GM12878 (cell line): ENCODE results near the gene KRTAP15-1. TPM values are rescaled to one million over a fixed set of nuclear protein-coding genes. Genes with fewer than 3 reads are reported as not detected.

Experiments used
- ATAC-seq: fragments of 200-7000 bp; cut with Tn5 transposase; 3 replicates; pipeline ENCODE4 v1.9.1; 2020; ENCODE audit warnings: mild to moderate bottlenecking, moderate library complexity
- BruUV-seq: library from RNA; stranded (reverse); fragments of 400-500 nt; replicated peaks from 2 replicates; lab custom pipeline; 2021; lab: Mats Ljungman, UMichigan
- CTCF ChIA-PET: fragments of 300-600 bp; sonication (Branson Sonifier 250); formaldehyde crosslinking; extraction: SDS; loops from one replicate; lab custom pipeline; 2021; ENCODE audit warnings: inconsistent platforms; lab: Yijun Ruan, JAX
- POLR2A ChIA-PET: fragments of 350-600 bp; formaldehyde crosslinking; extraction: SDS; loops from one replicate; lab custom pipeline; 2021; ENCODE audit warnings: inconsistent platforms; lab: Charles Lee
- RAD21 ChIA-PET: fragments of 300-600 bp; sonication (Branson Sonifier 250); formaldehyde crosslinking; loops from one replicate; lab custom pipeline; 2023; ENCODE audit warnings: antibody characterized with exemption; ENCODE audit not compliant: unreplicated experiment; lab: Charles Lee
- SMC1A ChIA-PET: fragments of 300-600 bp; sonication (Branson Sonifier 250); formaldehyde crosslinking; loops from one replicate; lab custom pipeline; 2023; ENCODE audit not compliant: unreplicated experiment, uncharacterized antibody; lab: Charles Lee
- DNase-seq: peaks from one replicate; pipeline ENCODE4 v3.0.0-alpha.2; 2011; ENCODE audit warnings: low read depth, low spot score
- FAIRE-seq: peaks from 3 replicates; lab custom pipeline; 2011; peaks lifted over from hg19 to GRCh38; lab: Jason Lieb, UNC
- H2AFZ ChIP-seq: 2 replicates; pipeline ENCODE4 v1.6.0; 2011; ENCODE audit warnings: low read depth, low read length, control low read depth; ENCODE audit not compliant: control insufficient read depth
- H3K27ac ChIP-seq: 2 replicates; pipeline ENCODE4 v1.5.1; 2011; ENCODE audit warnings: control low read depth; ENCODE audit not compliant: control insufficient read depth, insufficient read depth
- H3K27me3 ChIP-seq, 2 experiments: replicated peaks in 1 of 2; 2 replicates each; pipeline versions ENCODE4 v1.6.0 to v1.6.1; 2011; ENCODE audit warnings: low read length in 1 of 2; ENCODE audit not compliant: control insufficient read depth in 2 of 2, insufficient read depth in 2 of 2
- H3K36me3 ChIP-seq, 2 experiments: 2 replicates each; pipeline ENCODE4 v1.5.1; 2011; ENCODE audit warnings: low read length in 1 of 2; ENCODE audit not compliant: control insufficient read depth in 2 of 2, insufficient read depth in 2 of 2
- H3K4me1 ChIP-seq: 2 replicates; pipeline ENCODE4 v1.6.1; 2011; ENCODE audit warnings: mild to moderate bottlenecking, low read length, moderate library complexity, mixed read lengths; ENCODE audit not compliant: control insufficient read depth, insufficient read depth
- H3K4me2 ChIP-seq: 2 replicates; pipeline ENCODE4 v1.6.0; 2011; ENCODE audit warnings: control low read depth; ENCODE audit not compliant: control insufficient read depth, insufficient read depth
- H3K4me3 ChIP-seq: fragments of 200-600 bp; sonication (generic); 2 replicates; pipeline ENCODE4 v1.5.1; 2016
- H3K79me2 ChIP-seq: 2 replicates; pipeline ENCODE4 v1.6.0; 2011; ENCODE audit warnings: low read length; ENCODE audit not compliant: control insufficient read depth, insufficient read depth
- H3K9ac ChIP-seq: 2 replicates; pipeline ENCODE4 v1.8.0; 2011; ENCODE audit warnings: low read length, control low read depth, mixed read lengths; ENCODE audit not compliant: control insufficient read depth, insufficient read depth
- H3K9me3 ChIP-seq: replicated peaks from 3 replicates; pipeline ENCODE4 v1.5.1; 2011; ENCODE audit warnings: mild to moderate bottlenecking, low read length; ENCODE audit not compliant: control insufficient read depth, insufficient read depth
- H4K20me1 ChIP-seq: 2 replicates; pipeline ENCODE4 v1.6.0; 2011; ENCODE audit not compliant: control insufficient read depth, insufficient read depth
- ATF7 ChIP-seq: fragments of 450-650 bp; IDR thresholded peaks from 2 replicates; pipeline ENCODE4 v1.6.1; 2016; ENCODE audit warnings: low read depth, mild to moderate bottlenecking
- CBX3 ChIP-seq: fragments of 200-600 bp; sonication (generic); IDR thresholded peaks from 2 replicates; pipeline ENCODE4 v1.6.1; 2016; ENCODE audit warnings: low read depth, borderline replicate concordance
- GABPA ChIP-seq: IDR thresholded peaks from 2 replicates; pipeline ENCODE4 v1.6.1; 2014; ENCODE audit warnings: antibody characterized with exemption, low read depth, mild to moderate bottlenecking, inconsistent platforms
- HCFC1 ChIP-seq: fragments of 150-350 bp; IDR thresholded peaks from 2 replicates; pipeline ENCODE4 v1.6.1; 2014; ENCODE audit warnings: low read length
- HDAC6 ChIP-seq: fragments of 200-600 bp; sonication (generic); IDR thresholded peaks from one replicate; pipeline ENCODE4 v1.8.0; 2017; ENCODE audit warnings: antibody characterized with exemption; ENCODE audit not compliant: unreplicated experiment
- JUND ChIP-seq: IDR thresholded peaks from 2 replicates; pipeline ENCODE4 v1.6.1; 2012; ENCODE audit warnings: low read depth, mild to moderate bottlenecking, low read length, improper control_type of control experiment, moderate library complexity
- MEF2A ChIP-seq: IDR thresholded peaks from 2 replicates; pipeline ENCODE4 v1.6.1; 2011; ENCODE audit warnings: low read depth, mild to moderate bottlenecking, low read length, moderate library complexity; ENCODE audit not compliant: insufficient read depth
- MTA3 ChIP-seq: IDR thresholded peaks from 2 replicates; pipeline ENCODE4 v1.6.1; 2012; ENCODE audit warnings: low read length, inconsistent platforms, borderline replicate concordance
- PML ChIP-seq: IDR thresholded peaks from 2 replicates; pipeline ENCODE4 v1.6.1; 2012; ENCODE audit warnings: low read length, inconsistent platforms
- TCF7 ChIP-seq: IDR thresholded peaks from 2 replicates; pipeline ENCODE4 v1.6.1; 2014; ENCODE audit warnings: antibody characterized with exemption, borderline replicate concordance
- WGBS: methylation state at CpG from one replicate; pipeline ENCODE4 v1.1.6; 2016; ENCODE audit warnings: low lambda C conversion rate; ENCODE audit not compliant: insufficient replicate concordance, insufficient coverage; ENCODE audit errors: missing lambda C conversion rate; 5-methylcytosine and 5-hydroxymethylcytosine counted together
- in situ Hi-C: fragments of 300-500 bp; cut with MboI; formaldehyde crosslinking; loops from 9 replicates; pipeline ENCODE4 v1.14.3; 2018; ENCODE audit warnings: mixed read lengths
- intact Hi-C: fragments of 100-400 bp; cut with micrococcal nuclease; formaldehyde crosslinking; loops from one replicate; pipeline ENCODE4 v1.14.2; 2022; ENCODE audit not compliant: unreplicated experiment
- polyA plus RNA-seq, 11 experiments: library from polyadenylated mRNA; depleted of rRNA in 4 of 11; unstranded in 6 of 11; stranded (reverse) in 5 of 11; fragments of >200 nt; fragmentation: Nextera tagmentation in 4 of 11; fragmentation: Illumina TruSeq in 1 of 11; extraction: Ambion mirVana in 4 of 11; extraction: Trizol in 1 of 11; gene quantifications; 1 replicate in 1 of 11; 2 replicates in 10 of 11; pipeline versions ENCODE4 v1.2.1 to v1.2.3, GENCODE V29; 2011 to 2016; ENCODE audit warnings: inconsistent platforms in 2 of 11, missing spikeins in 2 of 11, low read depth in 1 of 11
- total RNA-seq, 4 experiments: library from RNA; depleted of rRNA in 3 of 4; stranded (reverse); fragments of >200 nt in 3 of 4; fragmentation: Illumina TruSeq in 1 of 4; extraction: Trizol in 1 of 4; gene quantifications; 2 replicates each; pipeline versions ENCODE4 v1.2.1 to v1.2.3, GENCODE V29; 2013 to 2021
- TF ChIP-seq, protein P1 (sequence below): IDR thresholded peaks from 2 replicates; pipeline ENCODE4 v1.6.1; 2012; ENCODE audit warnings: low read depth, low read length, improper control_type of control experiment
- TF ChIP-seq, protein P2 (sequence below): fragments of 450-650 bp; IDR thresholded peaks from 2 replicates; pipeline ENCODE4 v1.6.1; 2017; ENCODE audit warnings: antibody characterized with exemption, mild to moderate bottlenecking, moderate library complexity
- TF ChIP-seq, protein P3 (sequence below): fragments of 450-650 bp; IDR thresholded peaks from 2 replicates; pipeline ENCODE4 v1.6.1; 2016; ENCODE audit warnings: mild to moderate bottlenecking
- TF ChIP-seq, protein P4 (sequence below): fragments of 450-650 bp; IDR thresholded peaks from 2 replicates; pipeline ENCODE4 v1.6.1; 2017; ENCODE audit warnings: mild to moderate bottlenecking, low read depth, inconsistent platforms; ENCODE audit not compliant: poor library complexity, severe bottlenecking

Gene KRTAP15-1
- total and polyA plus RNA-seq, 10 of the 15 experiments (the other 5 are each of a cell fraction or from before 2014, with no cell fraction given): not detected

DNA sequence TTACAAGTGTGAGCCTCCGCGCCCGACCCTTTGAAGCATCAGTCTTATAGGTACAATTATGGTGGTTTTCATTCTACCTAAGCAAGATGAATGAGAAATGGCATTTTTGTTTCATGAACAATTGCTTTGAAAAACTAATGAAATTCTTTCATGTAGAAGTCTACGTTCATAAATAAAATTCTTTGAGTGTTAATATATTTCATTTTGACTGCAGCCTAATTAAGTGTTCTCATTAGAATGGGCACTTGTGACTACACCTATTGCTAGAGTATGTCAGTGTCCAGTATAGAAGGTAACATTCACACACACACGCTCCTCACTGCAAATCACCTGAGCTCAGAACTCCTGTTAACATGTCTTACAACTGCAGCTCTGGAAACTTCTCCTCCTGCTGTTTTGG is at the start of gene KRTAP15-1 (continued):
- TF ChIP-seq, protein P1, sequence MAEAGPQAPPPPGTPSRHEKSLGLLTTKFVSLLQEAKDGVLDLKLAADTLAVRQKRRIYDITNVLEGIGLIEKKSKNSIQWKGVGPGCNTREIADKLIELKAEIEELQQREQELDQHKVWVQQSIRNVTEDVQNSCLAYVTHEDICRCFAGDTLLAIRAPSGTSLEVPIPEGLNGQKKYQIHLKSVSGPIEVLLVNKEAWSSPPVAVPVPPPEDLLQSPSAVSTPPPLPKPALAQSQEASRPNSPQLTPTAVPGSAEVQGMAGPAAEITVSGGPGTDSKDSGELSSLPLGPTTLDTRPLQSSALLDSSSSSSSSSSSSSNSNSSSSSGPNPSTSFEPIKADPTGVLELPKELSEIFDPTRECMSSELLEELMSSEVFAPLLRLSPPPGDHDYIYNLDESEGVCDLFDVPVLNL: no peak
- TF ChIP-seq, protein P2, sequence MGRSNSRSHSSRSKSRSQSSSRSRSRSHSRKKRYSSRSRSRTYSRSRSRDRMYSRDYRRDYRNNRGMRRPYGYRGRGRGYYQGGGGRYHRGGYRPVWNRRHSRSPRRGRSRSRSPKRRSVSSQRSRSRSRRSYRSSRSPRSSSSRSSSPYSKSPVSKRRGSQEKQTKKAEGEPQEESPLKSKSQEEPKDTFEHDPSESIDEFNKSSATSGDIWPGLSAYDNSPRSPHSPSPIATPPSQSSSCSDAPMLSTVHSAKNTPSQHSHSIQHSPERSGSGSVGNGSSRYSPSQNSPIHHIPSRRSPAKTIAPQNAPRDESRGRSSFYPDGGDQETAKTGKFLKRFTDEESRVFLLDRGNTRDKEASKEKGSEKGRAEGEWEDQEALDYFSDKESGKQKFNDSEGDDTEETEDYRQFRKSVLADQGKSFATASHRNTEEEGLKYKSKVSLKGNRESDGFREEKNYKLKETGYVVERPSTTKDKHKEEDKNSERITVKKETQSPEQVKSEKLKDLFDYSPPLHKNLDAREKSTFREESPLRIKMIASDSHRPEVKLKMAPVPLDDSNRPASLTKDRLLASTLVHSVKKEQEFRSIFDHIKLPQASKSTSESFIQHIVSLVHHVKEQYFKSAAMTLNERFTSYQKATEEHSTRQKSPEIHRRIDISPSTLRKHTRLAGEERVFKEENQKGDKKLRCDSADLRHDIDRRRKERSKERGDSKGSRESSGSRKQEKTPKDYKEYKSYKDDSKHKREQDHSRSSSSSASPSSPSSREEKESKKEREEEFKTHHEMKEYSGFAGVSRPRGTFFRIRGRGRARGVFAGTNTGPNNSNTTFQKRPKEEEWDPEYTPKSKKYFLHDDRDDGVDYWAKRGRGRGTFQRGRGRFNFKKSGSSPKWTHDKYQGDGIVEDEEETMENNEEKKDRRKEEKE: no peak
- TF ChIP-seq HCFC1: no peak
- TF ChIP-seq HDAC6: no peak
- TF ChIP-seq JUND: no peak
- TF ChIP-seq GABPA: no peak
- no peak for TF ChIP-seq PML
- TF ChIP-seq TCF7: no peak
- TF ChIP-seq, all 136 proteins: peak for 0

DNA sequence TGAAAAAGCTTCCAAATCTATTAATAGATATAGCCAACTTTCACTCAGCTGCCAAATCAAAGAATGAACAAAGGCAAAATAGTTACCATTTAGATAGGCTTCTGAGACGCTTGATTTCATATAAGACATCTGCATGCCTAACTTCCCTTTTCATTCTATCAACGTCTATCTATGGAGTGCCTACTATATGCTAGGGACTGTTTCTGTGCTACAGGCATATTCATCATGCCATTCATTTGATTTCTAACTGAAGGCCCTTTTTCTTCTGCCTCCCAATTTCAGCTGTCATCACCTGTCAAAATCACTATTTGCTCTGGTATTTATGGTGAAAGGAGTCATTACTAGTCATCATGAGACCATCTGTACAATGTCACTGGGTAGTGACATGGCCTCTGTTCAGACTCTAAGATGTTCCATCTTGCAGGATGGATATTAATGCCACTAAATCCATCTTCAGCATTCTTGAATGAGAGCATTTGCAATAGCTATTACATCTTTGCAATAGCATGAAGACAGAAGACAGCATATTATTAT is 48.5 kb upstream of the KRTAP15-1 start:
- Histone ChIP-seq H3K4me3 (no peak overlapping the region), H3K9me3 (no peaks in the 10 kb centered on the region), H3K27ac (no peak overlapping the region), H2AFZ (no peak overlapping the region), H3K9ac (no peak overlapping the region), H3K4me2 (no peak overlapping the region), H3K4me1 (no peaks in the 10 kb centered on the region), H3K27me3 (no peaks in the 10 kb centered on the region), H3K36me3 (no peaks in the 10 kb centered on the region), H4K20me1 (no peaks in the 10 kb centered on the region), H3K79me2 (no peaks in the 10 kb centered on the region)
- in situ Hi-C loops (no loop called here), intact Hi-C loops (no loop called here)
- 2% methylated on average over 2 of the region's 2 CpGs for WGBS
- ChIA-PET SMC1A (no interaction called here), POLR2A (no interaction called here), RAD21 (no interaction called here), CTCF (no interaction called here)
- ATAC-seq (no peak), FAIRE-seq (no peak), DNase-seq (no peak)
- BruUV-seq: no TSS peak
- TF ChIP-seq CBX3: no peak
- TF ChIP-seq MEF2A: no peak
- TF ChIP-seq, protein P3, sequence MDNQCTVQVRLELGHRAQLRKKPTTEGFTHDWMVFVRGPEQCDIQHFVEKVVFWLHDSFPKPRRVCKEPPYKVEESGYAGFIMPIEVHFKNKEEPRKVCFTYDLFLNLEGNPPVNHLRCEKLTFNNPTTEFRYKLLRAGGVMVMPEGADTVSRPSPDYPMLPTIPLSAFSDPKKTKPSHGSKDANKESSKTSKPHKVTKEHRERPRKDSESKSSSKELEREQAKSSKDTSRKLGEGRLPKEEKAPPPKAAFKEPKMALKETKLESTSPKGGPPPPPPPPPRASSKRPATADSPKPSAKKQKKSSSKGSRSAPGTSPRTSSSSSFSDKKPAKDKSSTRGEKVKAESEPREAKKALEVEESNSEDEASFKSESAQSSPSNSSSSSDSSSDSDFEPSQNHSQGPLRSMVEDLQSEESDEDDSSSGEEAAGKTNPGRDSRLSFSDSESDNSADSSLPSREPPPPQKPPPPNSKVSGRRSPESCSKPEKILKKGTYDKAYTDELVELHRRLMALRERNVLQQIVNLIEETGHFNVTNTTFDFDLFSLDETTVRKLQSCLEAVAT: no peak
- no peak for TF ChIP-seq HCFC1
- TF ChIP-seq TCF7: no peak
- TF ChIP-seq, protein P4, sequence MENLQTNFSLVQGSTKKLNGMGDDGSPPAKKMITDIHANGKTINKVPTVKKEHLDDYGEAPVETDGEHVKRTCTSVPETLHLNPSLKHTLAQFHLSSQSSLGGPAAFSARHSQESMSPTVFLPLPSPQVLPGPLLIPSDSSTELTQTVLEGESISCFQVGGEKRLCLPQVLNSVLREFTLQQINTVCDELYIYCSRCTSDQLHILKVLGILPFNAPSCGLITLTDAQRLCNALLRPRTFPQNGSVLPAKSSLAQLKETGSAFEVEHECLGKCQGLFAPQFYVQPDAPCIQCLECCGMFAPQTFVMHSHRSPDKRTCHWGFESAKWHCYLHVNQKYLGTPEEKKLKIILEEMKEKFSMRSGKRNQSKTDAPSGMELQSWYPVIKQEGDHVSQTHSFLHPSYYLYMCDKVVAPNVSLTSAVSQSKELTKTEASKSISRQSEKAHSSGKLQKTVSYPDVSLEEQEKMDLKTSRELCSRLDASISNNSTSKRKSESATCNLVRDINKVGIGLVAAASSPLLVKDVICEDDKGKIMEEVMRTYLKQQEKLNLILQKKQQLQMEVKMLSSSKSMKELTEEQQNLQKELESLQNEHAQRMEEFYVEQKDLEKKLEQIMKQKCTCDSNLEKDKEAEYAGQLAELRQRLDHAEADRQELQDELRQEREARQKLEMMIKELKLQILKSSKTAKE: no peak
- TF ChIP-seq ATF7: no peak
- TF ChIP-seq MTA3: no peak
